Prostate gland (tissue), 2 donors: ENCODE results near the gene ROR1. TPM values are rescaled to one million over a fixed set of nuclear protein-coding genes. Genes with fewer than 3 reads are reported as not detected.

Experiments used
- DNase-seq: peaks from one replicate; pipeline ENCODE4 v3.0.0-alpha.2; 2019; ENCODE audit warnings: low spot score
- H3K27ac ChIP-seq, 2 donors: fragments of 200-600 bp; sonication (generic); 2 replicates each; pipeline ENCODE4 v1.5.1; 2017 to 2019
- H3K27me3 ChIP-seq: fragments of 200-600 bp; sonication (generic); replicated peaks from 2 replicates; pipeline ENCODE4 v1.5.1; 2019; ENCODE audit not compliant: insufficient read depth
- H3K36me3 ChIP-seq, 2 donors: fragments of 200-600 bp; sonication (generic); 1 replicate in 1 of 2; 2 replicates in 1 of 2; pipeline versions ENCODE4 v1.5.1 to v1.8.1; 2017 to 2019
- H3K4me1 ChIP-seq: fragments of 200-600 bp; sonication (generic); replicated peaks from 2 replicates; pipeline ENCODE4 v1.5.1; 2019
- H3K4me3 ChIP-seq, 2 donors: fragments of 200-600 bp; sonication (generic); 2 replicates each; pipeline ENCODE4 v1.5.1; 2017 to 2019
- H3K9me3 ChIP-seq: fragments of 200-600 bp; sonication (generic); 2 replicates; pipeline ENCODE4 v1.5.1; 2017
- POLR2A ChIP-seq: fragments of 450-650 bp; IDR thresholded peaks from one replicate; pipeline ENCODE4 v1.6.1; 2016; ENCODE audit warnings: antibody characterized with exemption, mild to moderate bottlenecking
- POLR2AphosphoS5 ChIP-seq: sonication (generic); formaldehyde crosslinking; IDR thresholded peaks from one replicate; pipeline ENCODE4 v1.6.1; 2017; ENCODE audit warnings: antibody characterized with exemption
- WGBS: methylation state at CpG from one replicate; pipeline ENCODE4 v1.1.5; 2018; 5-methylcytosine and 5-hydroxymethylcytosine counted together
- intact Hi-C: fragments of 100-400 bp; cut with DNase I; formaldehyde crosslinking; loops from one replicate; pipeline ENCODE4 v1.14.2; 2022
- total RNA-seq, 2 donors: library from RNA; depleted of rRNA; stranded (reverse); fragments of >200 nt; gene quantifications; one replicate each; pipeline ENCODE4 v1.1.0, GENCODE V29; 2016
- TF ChIP-seq, protein P1 (sequence below), 4 experiments: fragments of 200-600 bp in 2 of 4; fragments of 450-650 bp in 2 of 4; sonication (generic) in 2 of 4; IDR thresholded peaks; 1 replicate in 3 of 4; 2 replicates in 1 of 4; pipeline ENCODE4 v1.5.1; 2016 to 2019; ENCODE audit warnings: antibody characterized with exemption in 4 of 4, mild to moderate bottlenecking in 2 of 4, moderate library complexity in 2 of 4

The ROR1 gene
- total RNA-seq, 2 donors from 2014 or later, result 7.3 to 11.1 TPM

DNA sequence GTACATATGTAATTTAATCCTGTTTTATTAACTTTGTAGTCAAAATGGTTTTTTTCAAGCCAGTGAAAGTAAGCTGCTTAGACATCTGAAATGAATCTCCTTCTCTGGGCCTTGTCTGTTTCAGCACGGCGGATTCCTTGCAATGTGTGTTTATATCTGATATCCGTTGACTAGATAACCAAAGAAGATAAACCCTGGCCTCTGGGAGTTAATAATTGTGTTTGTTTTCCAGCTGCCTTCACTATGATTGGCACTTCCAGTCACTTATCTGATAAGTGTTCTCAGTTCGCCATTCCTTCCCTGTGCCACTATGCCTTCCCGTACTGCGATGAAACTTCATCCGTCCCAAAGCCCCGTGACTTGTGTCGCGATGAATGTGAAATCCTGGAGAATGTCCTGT, 366.1 kb downstream of the ROR1 start:
- Histone ChIP-seq H3K27ac (no peak overlapping the region), H3K27me3 (no peaks in the 10 kb centered on the region), H3K36me3 (no peaks in the 10 kb centered on the region), H3K9me3 (no peaks in the 10 kb centered on the region), H3K4me1 (no peaks in the 10 kb centered on the region), H3K4me3 (no peak overlapping the region)
- TF ChIP-seq POLR2A (no peak), POLR2AphosphoS5 (no peak)
- TF ChIP-seq, protein P1, sequence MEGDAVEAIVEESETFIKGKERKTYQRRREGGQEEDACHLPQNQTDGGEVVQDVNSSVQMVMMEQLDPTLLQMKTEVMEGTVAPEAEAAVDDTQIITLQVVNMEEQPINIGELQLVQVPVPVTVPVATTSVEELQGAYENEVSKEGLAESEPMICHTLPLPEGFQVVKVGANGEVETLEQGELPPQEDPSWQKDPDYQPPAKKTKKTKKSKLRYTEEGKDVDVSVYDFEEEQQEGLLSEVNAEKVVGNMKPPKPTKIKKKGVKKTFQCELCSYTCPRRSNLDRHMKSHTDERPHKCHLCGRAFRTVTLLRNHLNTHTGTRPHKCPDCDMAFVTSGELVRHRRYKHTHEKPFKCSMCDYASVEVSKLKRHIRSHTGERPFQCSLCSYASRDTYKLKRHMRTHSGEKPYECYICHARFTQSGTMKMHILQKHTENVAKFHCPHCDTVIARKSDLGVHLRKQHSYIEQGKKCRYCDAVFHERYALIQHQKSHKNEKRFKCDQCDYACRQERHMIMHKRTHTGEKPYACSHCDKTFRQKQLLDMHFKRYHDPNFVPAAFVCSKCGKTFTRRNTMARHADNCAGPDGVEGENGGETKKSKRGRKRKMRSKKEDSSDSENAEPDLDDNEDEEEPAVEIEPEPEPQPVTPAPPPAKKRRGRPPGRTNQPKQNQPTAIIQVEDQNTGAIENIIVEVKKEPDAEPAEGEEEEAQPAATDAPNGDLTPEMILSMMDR (IDR thresholded peaks at IDR 0.05), result no peak
- DNase-seq, result no peak
- intact Hi-C loops, result loop anchor here (5.0 kb wide), 3 partner anchors 203 to 463 kb away; no protein-coding TSS in a partner anchor
- WGBS, result 73% methylated on average over 10 of the region's 10 CpGs

DNA sequence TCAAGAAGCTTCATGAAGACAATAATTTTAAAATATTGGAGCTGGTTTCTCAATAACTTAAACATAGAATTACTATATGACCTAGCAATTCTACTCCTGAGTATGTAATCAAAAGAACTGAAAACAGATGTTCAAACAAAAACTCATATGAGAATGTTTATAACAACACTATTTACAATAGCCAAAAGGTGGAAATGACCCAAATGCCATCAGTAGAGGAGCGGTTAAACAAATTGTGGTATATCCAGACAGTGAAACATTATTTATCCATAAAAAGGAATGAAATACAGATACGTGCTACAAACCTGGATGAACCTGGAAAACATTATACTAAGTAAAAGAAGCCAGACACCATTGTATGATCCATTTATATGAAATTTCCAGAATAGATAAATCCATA, 366.8 kb downstream of the ROR1 start:
- no peaks in the 10 kb centered on the region for H3K9me3 ChIP-seq
- no peaks in the 10 kb centered on the region for H3K4me1 ChIP-seq
- WGBS, result 75% methylated on average over 2 of the region's 2 CpGs
- no peaks in the 10 kb centered on the region for H3K27me3 ChIP-seq
- TF ChIP-seq, protein P1 (IDR thresholded peaks at IDR 0.05), result no peak
- no peak for TF ChIP-seq POLR2A
- no peak for TF ChIP-seq POLR2AphosphoS5
- no peak for DNase-seq
- intact Hi-C loops, result no loop called here
- H3K27ac ChIP-seq, result no peak overlapping the region
- no peak overlapping the region for H3K4me3 ChIP-seq
- H3K36me3 ChIP-seq, result no peaks in the 10 kb centered on the region

GRCh38 chr1:64147045-64147724, 373.4 kb downstream of the ROR1 start:
- no peak overlapping the region for H3K4me3 ChIP-seq
- WGBS, result 88% methylated on average over 5 of the region's 5 CpGs
- no peaks in the 10 kb centered on the region for H3K27me3 ChIP-seq
- no peak for DNase-seq
- H3K27ac ChIP-seq, result no peak overlapping the region
- intact Hi-C loops, result no loop called here
- no peaks in the 10 kb centered on the region for H3K4me1 ChIP-seq
- no peaks in the 10 kb centered on the region for H3K36me3 ChIP-seq
- no peak for TF ChIP-seq POLR2AphosphoS5
- no peak for TF ChIP-seq POLR2A
- TF ChIP-seq, protein P1 (IDR thresholded peaks at IDR 0.05), result no peak
- H3K9me3 ChIP-seq, result no peaks in the 10 kb centered on the region

DNA sequence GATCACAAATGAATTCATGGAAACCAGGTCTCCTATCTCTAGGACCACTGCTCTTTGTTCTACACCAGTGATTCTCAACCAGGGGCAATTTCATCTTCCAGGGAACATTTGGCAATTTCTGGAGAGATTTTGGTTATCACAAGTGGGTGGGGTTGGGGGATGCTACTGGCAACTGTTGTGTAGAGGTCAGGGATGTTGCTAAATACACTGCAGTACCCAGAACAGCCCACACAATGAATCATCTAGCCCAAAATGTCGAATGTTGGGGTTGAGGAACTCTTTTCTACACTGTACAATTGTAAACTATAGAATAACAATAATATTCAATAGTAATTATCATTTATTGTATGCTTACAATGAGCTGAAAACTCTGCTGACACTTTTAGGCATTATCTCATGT, 373.9 kb downstream of the ROR1 start:
- WGBS, result 88% methylated on average over 1 of the region's 1 CpG
- intact Hi-C loops, result no loop called here

More for the DNA sequence above, 373.9 kb downstream of the ROR1 start:
- Histone ChIP-seq H3K4me3 (no peak overlapping the region), H3K9me3 (no peaks in the 10 kb centered on the region), H3K27ac (no peak overlapping the region), H3K27me3 (no peaks in the 10 kb centered on the region), H3K36me3 (no peaks in the 10 kb centered on the region), H3K4me1 (no peaks in the 10 kb centered on the region)
- TF ChIP-seq, protein P1 (IDR thresholded peaks at IDR 0.05), result no peak
- no peak for TF ChIP-seq POLR2A
- TF ChIP-seq POLR2AphosphoS5, result no peak
- DNase-seq, result no peak
